HepG2 (cell line): Measurements from ENCODE around the gene FLYWCH1. TPM values are rescaled to one million over a fixed set of nuclear protein-coding genes. Genes with fewer than 3 reads are reported as not detected.
A peak's percentile ranks its signal among the peaks of the same experiment; 100 is the strongest.

ENCODE experiments used
- ESRRA ChIP-seq: sonication (generic); formaldehyde crosslinking; IDR thresholded peaks from 2 replicates; pipeline ENCODE4 v1.5.1; 2020; ENCODE audit warnings: mild to moderate bottlenecking, low read depth, missing genetic modification reagents
- ETV5 ChIP-seq: IDR thresholded peaks from 2 replicates; pipeline ENCODE4 v1.6.1; 2018; ENCODE audit warnings: missing biosample characterization, missing genetic modification reagents, inconsistent platforms, borderline replicate concordance
- GABPB1 ChIP-seq: IDR thresholded peaks from 2 replicates; pipeline ENCODE4 v1.6.1; 2016; ENCODE audit warnings: mild to moderate bottlenecking, missing genetic modification reagents, moderate library complexity, missing compliant biosample characterization
- GFI1 ChIP-seq: sonication (generic); formaldehyde crosslinking; IDR thresholded peaks from 2 replicates; pipeline ENCODE4 v1.5.0; 2020; ENCODE audit warnings: missing genetic modification reagents, mild to moderate bottlenecking, borderline replicate concordance
- HIVEP1 ChIP-seq: sonication (generic); formaldehyde crosslinking; IDR thresholded peaks from 2 replicates; pipeline ENCODE4 v1.4.0; 2020; ENCODE audit warnings: mild to moderate bottlenecking, missing genetic modification reagents
- PAWR ChIP-seq: sonication (generic); formaldehyde crosslinking; IDR thresholded peaks from 2 replicates; pipeline ENCODE4 v1.4.0; 2020; ENCODE audit warnings: missing genetic modification reagents, mild to moderate bottlenecking, borderline replicate concordance
- SKI ChIP-seq: fragments of 450-650 bp; IDR thresholded peaks from one replicate; pipeline ENCODE4 v1.6.1; 2018; ENCODE audit warnings: mild to moderate bottlenecking; ENCODE audit not compliant: partially characterized antibody
- ZNF138 ChIP-seq: sonication (generic); formaldehyde crosslinking; IDR thresholded peaks from 2 replicates; pipeline ENCODE4 v1.5.0; 2020; ENCODE audit warnings: mild to moderate bottlenecking, low read depth, missing genetic modification reagents
- ZNF333 ChIP-seq: sonication (generic); formaldehyde crosslinking; IDR thresholded peaks from 2 replicates; pipeline ENCODE4 v1.4.0; 2020; ENCODE audit warnings: mild to moderate bottlenecking, missing genetic modification reagents, borderline replicate concordance
- ZNF350 ChIP-seq: sonication (generic); formaldehyde crosslinking; IDR thresholded peaks from 2 replicates; pipeline ENCODE4 v1.4.0; 2020; ENCODE audit warnings: mild to moderate bottlenecking, low read depth, missing genetic modification reagents, borderline replicate concordance
- ZNF383 ChIP-seq: sonication (generic); formaldehyde crosslinking; IDR thresholded peaks from 2 replicates; pipeline ENCODE4 v1.4.0; 2020; ENCODE audit warnings: missing genetic modification reagents, mild to moderate bottlenecking, borderline replicate concordance
- ZNF562 ChIP-seq: sonication (generic); formaldehyde crosslinking; IDR thresholded peaks from 2 replicates; pipeline ENCODE4 v1.8.0; 2022; ENCODE audit warnings: missing genetic modification reagents, borderline replicate concordance
- ZSCAN9 ChIP-seq: IDR thresholded peaks from 2 replicates; pipeline ENCODE4 v1.6.1; 2016; ENCODE audit warnings: borderline replicate concordance
- polyA plus RNA-seq, 8 experiments: library from polyadenylated mRNA; depleted of rRNA in 3 of 8; stranded (reverse) in 7 of 8; unstranded in 1 of 8; fragments of >200 nt; fragmentation: Illumina TruSeq in 4 of 8; extraction: Trizol in 4 of 8; gene quantifications; 2 replicates each; pipeline versions ENCODE4 v1.2.1 to v1.2.3, GENCODE V29; 2011 to 2016; ENCODE audit warnings: low read depth in 4 of 8, missing spikeins in 1 of 8, mixed read lengths in 1 of 8; ENCODE audit not compliant: insufficient read depth in 1 of 8
- total RNA-seq, 5 experiments: library from RNA; depleted of rRNA; stranded (reverse); fragments of >200 nt; fragmentation: Illumina TruSeq; extraction: Trizol; gene quantifications; 2 replicates each; pipeline ENCODE4 v1.2.3, GENCODE V29; 2016; ENCODE audit warnings: low read depth in 1 of 5
- TF ChIP-seq, protein P1 (sequence below): IDR thresholded peaks from 2 replicates; pipeline ENCODE4 v1.6.1; 2016; ENCODE audit warnings: low read depth, missing genetic modification reagents, missing compliant biosample characterization
- TF ChIP-seq, protein P2 (sequence below): sonication (generic); formaldehyde crosslinking; IDR thresholded peaks from 2 replicates; pipeline ENCODE4 v1.8.0; 2022; ENCODE audit warnings: mild to moderate bottlenecking, missing genetic modification reagents, moderate library complexity
- TF ChIP-seq, protein P3 (sequence below): IDR thresholded peaks from 2 replicates; pipeline ENCODE4 v1.6.1; 2012; ENCODE audit warnings: inconsistent platforms
- TF ChIP-seq, protein P4 (sequence below): IDR thresholded peaks from 2 replicates; pipeline ENCODE4 v1.6.1; 2016; ENCODE audit warnings: control low read depth
- TF ChIP-seq, protein P5 (sequence below): sonication (generic); formaldehyde crosslinking; IDR thresholded peaks from 2 replicates; pipeline ENCODE4 v1.5.0; 2020; ENCODE audit warnings: mild to moderate bottlenecking, low read depth, missing genetic modification reagents, borderline replicate concordance
- TF ChIP-seq, protein P6 (sequence below): sonication (generic); formaldehyde crosslinking; IDR thresholded peaks from 2 replicates; pipeline ENCODE4 v1.5.1; 2020; ENCODE audit warnings: mild to moderate bottlenecking, moderate library complexity, missing genetic modification reagents

FLYWCH1 gene
- total and polyA plus RNA-seq, 2 of the 13 experiments (the other 11 are each of a cell fraction or from before 2014, with no cell fraction given): 7.3 to 12.4 TPM

DNA sequence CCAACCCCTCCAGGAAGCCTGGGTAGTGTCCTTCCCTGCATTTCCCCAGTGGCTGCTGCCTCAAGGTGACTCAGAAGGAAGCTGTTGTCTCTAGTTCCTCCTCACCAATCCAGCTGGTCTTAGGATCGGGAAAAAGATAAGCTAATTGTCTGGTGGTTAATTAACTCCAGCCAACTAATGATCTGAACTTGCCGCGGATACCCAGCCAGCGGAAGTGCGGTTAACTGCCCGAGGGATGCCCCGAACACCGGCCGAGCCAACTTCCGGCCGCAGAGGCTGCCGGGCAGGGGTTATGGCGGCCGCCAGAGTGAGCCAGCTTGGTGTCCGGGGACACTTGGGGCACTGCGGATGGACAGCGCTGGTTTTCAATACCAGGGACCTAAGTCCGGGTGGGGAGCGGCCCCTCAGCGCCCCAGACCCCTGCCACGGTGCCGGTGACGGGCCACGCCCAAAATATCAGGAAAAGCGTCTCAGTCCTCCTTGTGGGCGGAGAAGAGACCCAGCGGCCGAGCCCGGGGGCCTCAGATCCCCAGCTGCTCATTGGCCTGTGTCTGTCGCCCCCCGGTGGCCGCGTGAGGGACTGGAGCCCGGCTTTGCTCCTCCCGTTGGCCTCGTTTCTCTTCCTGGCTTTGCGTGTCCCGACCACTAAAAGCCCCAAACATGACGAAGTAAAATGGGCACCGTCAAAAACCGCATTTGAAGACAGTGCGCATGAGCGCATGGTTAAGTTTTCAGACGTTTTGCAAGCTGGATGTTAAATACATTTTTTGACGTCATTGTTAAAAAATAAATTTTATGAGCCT, 43.5 kb upstream of the FLYWCH1 start (continued):
- TF ChIP-seq, protein P1, sequence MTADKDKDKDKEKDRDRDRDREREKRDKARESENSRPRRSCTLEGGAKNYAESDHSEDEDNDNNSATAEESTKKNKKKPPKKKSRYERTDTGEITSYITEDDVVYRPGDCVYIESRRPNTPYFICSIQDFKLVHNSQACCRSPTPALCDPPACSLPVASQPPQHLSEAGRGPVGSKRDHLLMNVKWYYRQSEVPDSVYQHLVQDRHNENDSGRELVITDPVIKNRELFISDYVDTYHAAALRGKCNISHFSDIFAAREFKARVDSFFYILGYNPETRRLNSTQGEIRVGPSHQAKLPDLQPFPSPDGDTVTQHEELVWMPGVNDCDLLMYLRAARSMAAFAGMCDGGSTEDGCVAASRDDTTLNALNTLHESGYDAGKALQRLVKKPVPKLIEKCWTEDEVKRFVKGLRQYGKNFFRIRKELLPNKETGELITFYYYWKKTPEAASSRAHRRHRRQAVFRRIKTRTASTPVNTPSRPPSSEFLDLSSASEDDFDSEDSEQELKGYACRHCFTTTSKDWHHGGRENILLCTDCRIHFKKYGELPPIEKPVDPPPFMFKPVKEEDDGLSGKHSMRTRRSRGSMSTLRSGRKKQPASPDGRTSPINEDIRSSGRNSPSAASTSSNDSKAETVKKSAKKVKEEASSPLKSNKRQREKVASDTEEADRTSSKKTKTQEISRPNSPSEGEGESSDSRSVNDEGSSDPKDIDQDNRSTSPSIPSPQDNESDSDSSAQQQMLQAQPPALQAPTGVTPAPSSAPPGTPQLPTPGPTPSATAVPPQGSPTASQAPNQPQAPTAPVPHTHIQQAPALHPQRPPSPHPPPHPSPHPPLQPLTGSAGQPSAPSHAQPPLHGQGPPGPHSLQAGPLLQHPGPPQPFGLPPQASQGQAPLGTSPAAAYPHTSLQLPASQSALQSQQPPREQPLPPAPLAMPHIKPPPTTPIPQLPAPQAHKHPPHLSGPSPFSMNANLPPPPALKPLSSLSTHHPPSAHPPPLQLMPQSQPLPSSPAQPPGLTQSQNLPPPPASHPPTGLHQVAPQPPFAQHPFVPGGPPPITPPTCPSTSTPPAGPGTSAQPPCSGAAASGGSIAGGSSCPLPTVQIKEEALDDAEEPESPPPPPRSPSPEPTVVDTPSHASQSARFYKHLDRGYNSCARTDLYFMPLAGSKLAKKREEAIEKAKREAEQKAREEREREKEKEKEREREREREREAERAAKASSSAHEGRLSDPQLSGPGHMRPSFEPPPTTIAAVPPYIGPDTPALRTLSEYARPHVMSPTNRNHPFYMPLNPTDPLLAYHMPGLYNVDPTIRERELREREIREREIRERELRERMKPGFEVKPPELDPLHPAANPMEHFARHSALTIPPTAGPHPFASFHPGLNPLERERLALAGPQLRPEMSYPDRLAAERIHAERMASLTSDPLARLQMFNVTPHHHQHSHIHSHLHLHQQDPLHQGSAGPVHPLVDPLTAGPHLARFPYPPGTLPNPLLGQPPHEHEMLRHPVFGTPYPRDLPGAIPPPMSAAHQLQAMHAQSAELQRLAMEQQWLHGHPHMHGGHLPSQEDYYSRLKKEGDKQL (CRISPR knock-in tag): no peak
- TF ChIP-seq ETV5 (no peak; the same call in none of the 2 replicates), ZNF138 (CRISPR knock-in tag) (0 out of 2 replicates have a peak, but pooled peaks have one; percentile 87), ZNF562 (CRISPR knock-in tag) (no peak), ZSCAN9 (CRISPR knock-in tag) (peak; percentile 71; the same call in 1 of the 2 replicates), SKI (peak; percentile 8), ESRRA (no peak), ZNF350 (CRISPR knock-in tag) (peak; percentile 77), GFI1 (no peak), ZNF333 (peak; percentile 31; the same call in 1 of the 2 replicates), HIVEP1 (peak; percentile 80; the same call in 1 of the 2 replicates), GABPB1 (CRISPR knock-in tag) (peak; percentile 99), PAWR (0 out of 2 replicates have a peak, but pooled peaks have one; percentile 40), ZNF383 (CRISPR knock-in tag) (no peak)
- TF ChIP-seq, protein P2, sequence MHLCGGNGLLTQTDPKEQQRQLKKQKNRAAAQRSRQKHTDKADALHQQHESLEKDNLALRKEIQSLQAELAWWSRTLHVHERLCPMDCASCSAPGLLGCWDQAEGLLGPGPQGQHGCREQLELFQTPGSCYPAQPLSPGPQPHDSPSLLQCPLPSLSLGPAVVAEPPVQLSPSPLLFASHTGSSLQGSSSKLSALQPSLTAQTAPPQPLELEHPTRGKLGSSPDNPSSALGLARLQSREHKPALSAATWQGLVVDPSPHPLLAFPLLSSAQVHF (CRISPR knock-in tag): no peak
- TF ChIP-seq, protein P3, sequence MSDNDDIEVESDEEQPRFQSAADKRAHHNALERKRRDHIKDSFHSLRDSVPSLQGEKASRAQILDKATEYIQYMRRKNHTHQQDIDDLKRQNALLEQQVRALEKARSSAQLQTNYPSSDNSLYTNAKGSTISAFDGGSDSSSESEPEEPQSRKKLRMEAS: peak; percentile 68
- TF ChIP-seq, protein P4, sequence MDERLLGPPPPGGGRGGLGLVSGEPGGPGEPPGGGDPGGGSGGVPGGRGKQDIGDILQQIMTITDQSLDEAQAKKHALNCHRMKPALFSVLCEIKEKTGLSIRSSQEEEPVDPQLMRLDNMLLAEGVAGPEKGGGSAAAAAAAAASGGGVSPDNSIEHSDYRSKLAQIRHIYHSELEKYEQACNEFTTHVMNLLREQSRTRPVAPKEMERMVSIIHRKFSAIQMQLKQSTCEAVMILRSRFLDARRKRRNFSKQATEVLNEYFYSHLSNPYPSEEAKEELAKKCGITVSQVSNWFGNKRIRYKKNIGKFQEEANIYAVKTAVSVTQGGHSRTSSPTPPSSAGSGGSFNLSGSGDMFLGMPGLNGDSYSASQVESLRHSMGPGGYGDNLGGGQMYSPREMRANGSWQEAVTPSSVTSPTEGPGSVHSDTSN (CRISPR knock-in tag): no peak
- TF ChIP-seq, protein P5, sequence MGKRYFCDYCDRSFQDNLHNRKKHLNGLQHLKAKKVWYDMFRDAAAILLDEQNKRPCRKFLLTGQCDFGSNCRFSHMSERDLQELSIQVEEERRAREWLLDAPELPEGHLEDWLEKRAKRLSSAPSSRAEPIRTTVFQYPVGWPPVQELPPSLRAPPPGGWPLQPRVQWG (CRISPR knock-in tag): no peak
- TF ChIP-seq, protein P6, sequence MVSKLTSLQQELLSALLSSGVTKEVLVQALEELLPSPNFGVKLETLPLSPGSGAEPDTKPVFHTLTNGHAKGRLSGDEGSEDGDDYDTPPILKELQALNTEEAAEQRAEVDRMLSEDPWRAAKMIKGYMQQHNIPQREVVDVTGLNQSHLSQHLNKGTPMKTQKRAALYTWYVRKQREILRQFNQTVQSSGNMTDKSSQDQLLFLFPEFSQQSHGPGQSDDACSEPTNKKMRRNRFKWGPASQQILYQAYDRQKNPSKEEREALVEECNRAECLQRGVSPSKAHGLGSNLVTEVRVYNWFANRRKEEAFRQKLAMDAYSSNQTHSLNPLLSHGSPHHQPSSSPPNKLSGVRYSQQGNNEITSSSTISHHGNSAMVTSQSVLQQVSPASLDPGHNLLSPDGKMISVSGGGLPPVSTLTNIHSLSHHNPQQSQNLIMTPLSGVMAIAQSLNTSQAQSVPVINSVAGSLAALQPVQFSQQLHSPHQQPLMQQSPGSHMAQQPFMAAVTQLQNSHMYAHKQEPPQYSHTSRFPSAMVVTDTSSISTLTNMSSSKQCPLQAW (CRISPR knock-in tag): peak; percentile 95
